A549 (cell line): Measurements from ENCODE around the gene MYL4.

Source experiments
- CTCF ChIP-seq: fragments of >200 bp; sonication (Bioruptor Twin); formaldehyde crosslinking; IDR thresholded peaks from 3 replicates; pipeline ENCODE4 v1.5.1; 2016
- HOXA7 ChIP-seq: fragments of 250-450 bp; sonication (Bioruptor Pico); IDR thresholded peaks from 2 replicates; pipeline ENCODE4 v1.5.0; 2020; ENCODE audit warnings: mild to moderate bottlenecking, moderate library complexity
- JUNB ChIP-seq: fragments of >200 bp; sonication (Bioruptor Twin); formaldehyde crosslinking; IDR thresholded peaks from 2 replicates; pipeline ENCODE4 v1.6.1; 2016
- KDM5A ChIP-seq: fragments of 200-600 bp; sonication (generic); IDR thresholded peaks from 2 replicates; pipeline ENCODE4 v1.6.1; 2016; ENCODE audit warnings: antibody characterized with exemption, mild to moderate bottlenecking
- MAX ChIP-seq: IDR thresholded peaks from 2 replicates; pipeline ENCODE4 v1.6.1; 2012
- NPAS2 ChIP-seq: fragments of 250-450 bp; sonication (Bioruptor Pico); IDR thresholded peaks from 2 replicates; pipeline ENCODE4 v1.8.0; 2022; ENCODE audit warnings: mild to moderate bottlenecking, moderate library complexity, borderline replicate concordance
- USF2 ChIP-seq: fragments of 450-650 bp; IDR thresholded peaks from 2 replicates; pipeline ENCODE4 v1.6.1; 2014; ENCODE audit warnings: antibody characterized with exemption

- TF ChIP-seq MAX (no peak), CTCF (no peak), HOXA7 (CRISPR knock-in tag) (no peak), NPAS2 (CRISPR knock-in tag) (no peak), USF2 (no peak), KDM5A (no peak), JUNB (no peak)
Measured at GRCh38 chr17:47230864-47231263, 21.7 kb downstream of the MYL4 start.
